CD4-positive, alpha-beta T cell (primary cell): Measurements from ENCODE around the gene GGT7. TPM values are rescaled to one million over a fixed set of nuclear protein-coding genes. Genes with fewer than 3 reads are reported as not detected.

Experiments used
- ATAC-seq: fragments of 200-7000 bp; cut with Tn5 transposase; one replicate; pipeline ENCODE4 v1.10.0; 2022; ENCODE audit warnings: mild to moderate bottlenecking; ENCODE audit not compliant: poor library complexity
- CTCF ChIA-PET: fragments of 350-600 bp; sonication (Branson Sonifier 250); formaldehyde crosslinking; loops from one replicate; lab custom pipeline; 2021; ENCODE audit warnings: antibody characterized with exemption, inconsistent platforms; lab: Charles Lee
- POLR2A ChIA-PET: fragments of 350-600 bp; sonication (Branson Sonifier 250); formaldehyde crosslinking; loops from one replicate; lab custom pipeline; 2021; ENCODE audit warnings: antibody characterized with exemption, inconsistent platforms; lab: Charles Lee
- DNase-seq, 14 experiments: peaks; one replicate each; pipeline ENCODE4 v3.0.0-alpha.2; 2013 to 2020; ENCODE audit warnings: mixed read lengths in 2 of 14
- H3K27ac ChIP-seq, 2 donors: one replicate each; pipeline versions ENCODE4 v1.5.1 to v1.7.0; 2013; ENCODE audit warnings: low read length in 2 of 2, low read depth in 1 of 2, mild to moderate bottlenecking in 1 of 2
- H3K27me3 ChIP-seq, 2 experiments: 1 replicate in 1 of 2; 2 replicates in 1 of 2; pipeline versions ENCODE4 v1.6.1 to v1.7.0; 2013; ENCODE audit warnings: low read length in 2 of 2, control low read depth in 1 of 2, mild to moderate bottlenecking in 1 of 2, moderate library complexity in 1 of 2; ENCODE audit not compliant: insufficient read depth in 2 of 2, control insufficient read depth in 1 of 2
- H3K36me3 ChIP-seq: one replicate; pipeline ENCODE4 v1.6.1; 2013; ENCODE audit warnings: low read length, control low read depth; ENCODE audit not compliant: insufficient read depth
- H3K4me1 ChIP-seq: one replicate; pipeline ENCODE4 v1.6.1; 2013; ENCODE audit warnings: low read length, control low read depth; ENCODE audit not compliant: insufficient read depth
- H3K4me3 ChIP-seq: one replicate; pipeline ENCODE4 v1.5.1; 2013; ENCODE audit warnings: mild to moderate bottlenecking, low read length, moderate library complexity
- H3K9me3 ChIP-seq, 2 experiments: 1 replicate in 1 of 2; 2 replicates in 1 of 2; pipeline versions ENCODE4 v1.6.1 to v1.7.0; 2013; ENCODE audit warnings: low read length in 2 of 2, mild to moderate bottlenecking in 2 of 2, control low read depth in 1 of 2, moderate library complexity in 1 of 2; ENCODE audit not compliant: control insufficient read depth in 1 of 2, insufficient read depth in 1 of 2
- H3K27ac Mint-ChIP-seq: one replicate; pipeline ENCODE4 v1.8.0; 2020; ENCODE audit warnings: mixed read lengths
- H3K27me3 Mint-ChIP-seq: one replicate; pipeline ENCODE4 v1.8.0; 2021; ENCODE audit warnings: mixed read lengths
- H3K36me3 Mint-ChIP-seq: one replicate; pipeline ENCODE4 v1.8.0; 2021; ENCODE audit warnings: low read depth, mixed read lengths
- H3K4me1 Mint-ChIP-seq: one replicate; pipeline ENCODE4 v1.8.0; 2021; ENCODE audit warnings: low read depth, mixed read lengths
- H3K4me3 Mint-ChIP-seq: one replicate; pipeline ENCODE4 v1.8.0; 2020; ENCODE audit warnings: mild to moderate bottlenecking, mixed read lengths
- H3K9me3 Mint-ChIP-seq: one replicate; pipeline ENCODE4 v1.8.0; 2020; ENCODE audit warnings: mixed read lengths
- CTCF ChIP-seq: fragments of 200-600 bp; IDR thresholded peaks from one replicate; pipeline ENCODE4 v1.8.0; 2022; ENCODE audit warnings: antibody characterized with exemption, mild to moderate bottlenecking
- intact Hi-C, 2 experiments: fragments of 100-400 bp; cut with DNase I in 1 of 2; cut with micrococcal nuclease in 1 of 2; formaldehyde crosslinking; loops; one replicate each; pipeline versions ENCODE4 v1.15.1 to v1.9.0; 2023 to 2025; cut with DNase I, micrococcal nuclease
- total RNA-seq, 174 experiments: library from RNA in 2 of 174; stranded (reverse) in 2 of 174; gene quantifications; one replicate each; pipeline ENCODE4 v1.2.3 and lab custom pipeline; 2021 to 2026

GGT7 gene
- total RNA-seq, 2 experiments from 2014 or later = 32.4 to 32.6 TPM

GRCh38 chr20:34843421-34843820 is 29.2 kb downstream of the GGT7 start:
- no peaks in the 10 kb centered on the region for H3K27me3 ChIP-seq
- H3K9me3 ChIP-seq = no peaks in the 10 kb centered on the region
- Mint-ChIP-seq H3K4me1 (no peaks in the 10 kb centered on the region), H3K4me3 (no peak overlapping the region), H3K9me3 (no peaks in the 10 kb centered on the region), H3K36me3 (peaks cover 20% of the 10 kb centered on the region), H3K27ac (no peak overlapping the region), H3K27me3 (no peaks in the 10 kb centered on the region)
- intact Hi-C loops = no loop called here
- H3K27ac ChIP-seq = no peak overlapping the region
- no peaks in the 10 kb centered on the region for H3K4me1 ChIP-seq
- H3K4me3 ChIP-seq = no peak overlapping the region
- DNase-seq (no peak), ATAC-seq (no peak)
- TF ChIP-seq CTCF = no peak
- peaks cover 3% of the 10 kb centered on the region for H3K36me3 ChIP-seq
- CTCF ChIA-PET = no interaction called here
- POLR2A ChIA-PET = interaction anchor here (0.6 kb wide), 1 partner anchor 216 kb away, joined by 3 read pairs; no protein-coding TSS in a partner anchor

GRCh38 chr20:34842143-34842542 is 30.5 kb downstream of the GGT7 start:
- H3K27ac Mint-ChIP-seq = no peak overlapping the region

GRCh38 chr20:34834459-34834893 is 38.2 kb downstream of the GGT7 start:
- ChIA-PET CTCF (no interaction called here), POLR2A (no interaction called here)
- Mint-ChIP-seq H3K9me3 (no peaks in the 10 kb centered on the region), H3K27ac (no peak overlapping the region), H3K36me3 (no peaks in the 10 kb centered on the region), H3K4me3 (no peak overlapping the region), H3K27me3 (peaks cover 15% of the 10 kb centered on the region), H3K4me1 (no peaks in the 10 kb centered on the region)
- ATAC-seq (no peak), DNase-seq (peak in 3 of 14 experiments; percentile 57 to 64 (median 57))
- no peaks in the 10 kb centered on the region for H3K36me3 ChIP-seq
- no peaks in the 10 kb centered on the region for H3K27me3 ChIP-seq
- H3K27ac ChIP-seq = no peak overlapping the region
- TF ChIP-seq CTCF = peak; percentile 70
- no peaks in the 10 kb centered on the region for H3K9me3 ChIP-seq
- intact Hi-C loops = loop anchor here (1.0 to 5.0 kb wide), 5 partner anchors 126 to 613 kb away; no protein-coding TSS in a partner anchor
- peaks cover 3% of the 10 kb centered on the region for H3K4me1 ChIP-seq
- H3K4me3 ChIP-seq = no peak overlapping the region

More at GRCh38 chr20:34842143-34842542, 30.5 kb downstream of the GGT7 start:
- intact Hi-C loops = no loop called here
- no peak overlapping the region for H3K27ac ChIP-seq
- H3K9me3 Mint-ChIP-seq = no peaks in the 10 kb centered on the region
- H3K36me3 ChIP-seq = no peaks in the 10 kb centered on the region
- H3K4me1 ChIP-seq = no peaks in the 10 kb centered on the region
- no peak overlapping the region for H3K4me3 ChIP-seq
- H3K36me3 Mint-ChIP-seq = peaks cover 8% of the 10 kb centered on the region
- no peak for ATAC-seq
- no peak for TF ChIP-seq CTCF
- no peaks in the 10 kb centered on the region for H3K4me1 Mint-ChIP-seq
- H3K27me3 ChIP-seq = no peaks in the 10 kb centered on the region
- ChIA-PET CTCF (interaction anchor here (0.6 to 0.7 kb wide), 2 partner anchors 140 to 338 kb away, joined by 3 to 7 read pairs; no protein-coding TSS in a partner anchor), POLR2A (no interaction called here)
- no peaks in the 10 kb centered on the region for H3K9me3 ChIP-seq
- DNase-seq = no peak
- no peak overlapping the region for H3K4me3 Mint-ChIP-seq
- no peaks in the 10 kb centered on the region for H3K27me3 Mint-ChIP-seq
